Spleen (tissue), 7 donors: ENCODE measurements around the gene RTP2.

Experiments used
- POLR2A ChIP-seq, 3 donors: fragments of 450-650 bp; IDR thresholded peaks; one replicate each; pipeline ENCODE4 v1.5.1; 2017; ENCODE audit warnings: antibody characterized with exemption in 3 of 3, mild to moderate bottlenecking in 1 of 3
- POLR2AphosphoS5 ChIP-seq, 3 donors: sonication (generic); formaldehyde crosslinking; IDR thresholded peaks; one replicate each; pipeline ENCODE4 v1.5.1; 2017; ENCODE audit warnings: antibody characterized with exemption in 3 of 3
- TF ChIP-seq, protein P1 (sequence below), 11 experiments: fragments of 200-600 bp in 7 of 11; fragments of 450-650 bp in 4 of 11; sonication (generic) in 4 of 11; IDR thresholded peaks in 8 of 11; conservative IDR thresholded peaks in 3 of 11; 1 replicate in 7 of 11; 2 replicates in 4 of 11; pipeline versions ENCODE4 v1.4.0 to v1.8.0; 2016 to 2021; ENCODE audit warnings: antibody characterized with exemption in 11 of 11, inconsistent platforms in 4 of 11, mild to moderate bottlenecking in 1 of 11
- donor health status: DM: no; HTN: no; CAD: no; lungs with moderate emphysema.
- donor health status: DM: no; HTN: no; CAD: no.
- donor health status: DM: no; HTN: no; CAD: no.

- TF ChIP-seq, protein P1, sequence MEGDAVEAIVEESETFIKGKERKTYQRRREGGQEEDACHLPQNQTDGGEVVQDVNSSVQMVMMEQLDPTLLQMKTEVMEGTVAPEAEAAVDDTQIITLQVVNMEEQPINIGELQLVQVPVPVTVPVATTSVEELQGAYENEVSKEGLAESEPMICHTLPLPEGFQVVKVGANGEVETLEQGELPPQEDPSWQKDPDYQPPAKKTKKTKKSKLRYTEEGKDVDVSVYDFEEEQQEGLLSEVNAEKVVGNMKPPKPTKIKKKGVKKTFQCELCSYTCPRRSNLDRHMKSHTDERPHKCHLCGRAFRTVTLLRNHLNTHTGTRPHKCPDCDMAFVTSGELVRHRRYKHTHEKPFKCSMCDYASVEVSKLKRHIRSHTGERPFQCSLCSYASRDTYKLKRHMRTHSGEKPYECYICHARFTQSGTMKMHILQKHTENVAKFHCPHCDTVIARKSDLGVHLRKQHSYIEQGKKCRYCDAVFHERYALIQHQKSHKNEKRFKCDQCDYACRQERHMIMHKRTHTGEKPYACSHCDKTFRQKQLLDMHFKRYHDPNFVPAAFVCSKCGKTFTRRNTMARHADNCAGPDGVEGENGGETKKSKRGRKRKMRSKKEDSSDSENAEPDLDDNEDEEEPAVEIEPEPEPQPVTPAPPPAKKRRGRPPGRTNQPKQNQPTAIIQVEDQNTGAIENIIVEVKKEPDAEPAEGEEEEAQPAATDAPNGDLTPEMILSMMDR (IDR thresholded peaks at IDR 0.05 in 8 of 11, conservative IDR thresholded peaks at IDR 0.05 in 3 of 11), result no peak
- no peak for TF ChIP-seq POLR2AphosphoS5 (IDR thresholded peaks at IDR 0.05)
- no peak for TF ChIP-seq POLR2A (IDR thresholded peaks at IDR 0.05)
Measured at GRCh38 chr3:187717572-187717971, 15.2 kb upstream of the RTP2 start.
